Stimulated activated CD4-positive, alpha-beta T cell treated with anti-CD3 and anti-CD28 coated beads, Interleukin-1b, Interleukin-23, amount 100 ng/mL, for 48 hours (primary cell): ENCODE results near the gene TRDN.
"Not testable (repeated sequence)": the region's sequence is repeated elsewhere in the genome, so short reads cannot be mapped to it uniquely, and the experiment has no call there.

Experiments used
- DNase-seq: peaks from one replicate; pipeline ENCODE4 v3.0.0-alpha.2; 2020

TRDN gene

GRCh38 chr6:123559816-123560215, 76.9 kb downstream of the TRDN start:
- not testable (repeated sequence) for DNase-seq

DNA sequence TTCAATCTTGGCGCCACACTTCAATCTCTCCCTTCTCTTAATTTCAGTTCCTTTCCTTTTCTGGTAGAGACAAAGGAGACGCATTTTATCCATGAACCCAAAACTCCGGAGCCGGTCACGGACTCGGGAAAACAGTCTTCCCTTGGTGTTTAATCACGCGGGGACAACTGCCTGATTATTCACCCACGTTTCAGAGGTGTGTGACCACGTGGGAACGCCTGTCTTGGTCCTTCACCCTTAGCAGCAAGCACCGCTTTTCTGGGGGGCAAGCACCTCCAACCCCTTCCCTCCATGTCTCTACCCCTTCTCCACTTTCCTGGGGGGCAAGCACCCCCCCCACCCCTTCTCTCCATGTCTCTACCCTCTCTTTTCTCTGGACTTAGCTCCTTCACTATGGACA, 79.3 kb downstream of the TRDN start:
- DNase-seq: not testable (repeated sequence)

GRCh38 chr6:123551939-123552707, 84.6 kb downstream of the TRDN start:
- no peak for DNase-seq

DNA sequence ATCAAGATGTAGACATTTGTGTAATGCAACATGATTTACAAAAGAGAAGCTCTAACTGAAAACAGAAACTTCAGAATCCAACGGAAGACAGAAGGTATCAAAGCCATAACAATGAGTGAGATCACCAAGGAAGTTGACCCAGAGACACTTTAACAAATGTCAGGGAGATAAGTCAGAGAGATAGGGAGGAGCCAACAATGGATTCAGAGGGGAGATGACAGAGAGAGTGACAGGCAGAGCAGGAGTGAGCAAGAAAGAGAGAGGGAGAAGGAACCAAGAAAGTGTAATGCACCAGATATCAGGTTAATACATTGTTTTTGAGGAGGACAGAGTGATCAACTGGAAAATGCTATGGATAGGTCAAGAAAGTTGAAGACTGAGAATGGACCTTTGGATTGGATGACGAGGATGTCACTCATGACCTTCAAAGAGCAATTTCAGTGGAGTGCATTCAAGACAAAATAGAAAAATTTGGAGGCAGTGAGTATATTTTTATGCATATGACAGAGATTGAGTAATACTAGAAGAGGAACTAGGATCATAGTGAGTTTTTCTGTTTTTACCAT, 86.6 kb downstream of the TRDN start:
- no peak for DNase-seq

- no peak for DNase-seq
These were observed 87.3 kb downstream of the TRDN start for GRCh38 chr6:123549476-123549875.

- no peak for DNase-seq
These were observed 89.4 kb downstream of the TRDN start for GRCh38 chr6:123547216-123547978.

- no peak for DNase-seq
These were observed 90.2 kb downstream of the TRDN start for GRCh38 chr6:123546537-123546936.

- no peak for DNase-seq
These were observed 95.3 kb downstream of the TRDN start for GRCh38 chr6:123541462-123541861.

- no peak for DNase-seq
These were observed 102.7 kb downstream of the TRDN start for GRCh38 chr6:123533862-123534648.

GRCh38 chr6:123529843-123530242, 106.9 kb downstream of the TRDN start:
- no peak for DNase-seq

DNA sequence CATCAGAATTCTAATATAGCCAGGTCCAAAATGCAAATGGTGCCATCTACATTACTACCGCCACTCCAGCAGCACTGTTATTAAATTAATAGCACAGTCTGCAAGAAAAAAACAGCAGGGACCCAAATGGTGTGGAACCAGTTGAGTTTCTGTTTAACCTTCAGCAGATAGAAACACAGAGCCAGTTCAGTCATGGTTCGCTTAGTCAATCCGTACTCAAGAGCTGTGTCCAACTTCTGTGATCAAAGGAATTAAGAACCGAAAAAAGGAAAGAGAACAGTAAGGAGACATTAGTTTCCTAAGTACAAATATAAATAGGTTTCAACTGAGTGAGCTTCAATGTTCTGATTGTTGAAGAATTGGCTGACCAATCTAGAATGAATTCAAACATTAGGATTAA, 107.7 kb downstream of the TRDN start:
- no peak for DNase-seq

DNA sequence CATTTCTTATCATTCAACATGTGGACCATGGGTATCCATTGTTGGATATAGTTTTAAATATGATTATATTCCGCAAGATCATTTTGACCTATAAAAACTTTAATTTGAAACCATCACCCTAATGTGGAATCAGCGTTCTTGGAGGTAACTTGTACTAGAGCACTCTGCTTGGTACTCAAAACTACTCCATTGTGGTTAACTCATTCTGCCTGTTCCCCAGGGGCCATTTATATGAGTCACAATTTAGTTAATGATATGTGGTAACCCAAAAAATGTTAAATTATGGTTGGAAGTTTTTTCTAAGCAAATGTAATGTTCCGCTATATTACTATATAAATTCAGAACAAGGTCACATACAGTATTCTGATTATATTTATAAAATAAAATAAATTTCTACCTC, 109.3 kb downstream of the TRDN start:
- DNase-seq: no peak

- no peak for DNase-seq
These were observed 110.6 kb downstream of the TRDN start for GRCh38 chr6:123526128-123526527.

DNA sequence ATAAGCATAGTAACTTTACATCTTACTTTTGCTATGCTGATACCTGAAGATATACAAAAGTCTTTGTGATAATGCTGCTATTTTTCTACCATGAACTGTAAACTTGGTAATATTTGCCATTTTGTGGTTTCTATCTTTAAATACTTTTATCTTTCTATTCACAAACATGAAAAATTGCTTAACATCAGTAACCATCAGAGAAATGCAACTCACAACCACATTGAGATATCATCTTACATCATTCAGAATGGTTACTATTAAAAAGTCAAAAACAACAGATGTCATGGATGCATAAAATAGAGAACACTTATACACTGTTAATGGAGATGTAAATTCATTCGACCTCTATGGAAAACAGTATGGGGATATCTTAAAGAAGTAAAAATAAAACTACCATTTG, 112.0 kb downstream of the TRDN start:
- DNase-seq: no peak

DNA sequence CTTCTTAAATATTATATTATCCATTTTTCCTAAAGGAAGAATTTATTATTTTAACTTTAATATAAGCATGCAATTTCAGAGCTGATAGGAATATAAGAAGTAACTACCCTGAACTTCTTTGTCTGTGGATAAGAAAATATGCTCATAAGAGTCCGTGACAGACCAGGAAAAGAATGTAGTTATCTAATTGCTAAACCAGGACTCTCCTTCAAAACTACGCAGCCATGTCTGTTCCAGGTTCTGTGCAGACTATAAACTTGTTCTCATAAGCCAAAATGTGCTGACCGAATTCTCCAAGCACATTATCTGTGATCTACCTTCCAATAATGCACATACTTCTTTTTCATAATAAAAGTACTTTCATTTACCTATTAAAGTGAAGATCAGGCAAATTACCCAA, 116.5 kb downstream of the TRDN start:
- no peak for DNase-seq

GRCh38 chr6:123519189-123519505, 117.6 kb downstream of the TRDN start:
- no peak for DNase-seq

GRCh38 chr6:123518441-123519188, 118.1 kb downstream of the TRDN start:
- no peak for DNase-seq

DNA sequence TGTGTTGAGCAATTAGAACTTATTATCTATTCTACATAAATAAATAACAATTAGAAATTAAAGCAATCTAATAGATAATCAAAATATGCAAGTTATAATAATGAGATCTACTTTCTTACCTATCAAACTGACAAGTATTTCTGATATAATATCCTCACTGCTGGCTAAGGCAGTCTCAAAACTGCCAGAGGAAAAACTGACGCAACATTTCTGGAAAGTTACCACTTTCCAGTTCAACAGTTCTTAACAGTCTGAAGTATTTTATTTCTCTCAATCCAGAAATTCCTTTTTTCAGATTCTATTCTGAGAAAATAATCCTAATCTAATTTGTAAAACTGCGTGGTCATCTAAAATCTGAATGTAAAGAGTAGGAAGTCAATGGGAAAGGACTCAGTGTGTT, 121.0 kb downstream of the TRDN start:
- DNase-seq: no peak

GRCh38 chr6:123509112-123509511, 127.6 kb downstream of the TRDN start:
- no peak for DNase-seq

DNA sequence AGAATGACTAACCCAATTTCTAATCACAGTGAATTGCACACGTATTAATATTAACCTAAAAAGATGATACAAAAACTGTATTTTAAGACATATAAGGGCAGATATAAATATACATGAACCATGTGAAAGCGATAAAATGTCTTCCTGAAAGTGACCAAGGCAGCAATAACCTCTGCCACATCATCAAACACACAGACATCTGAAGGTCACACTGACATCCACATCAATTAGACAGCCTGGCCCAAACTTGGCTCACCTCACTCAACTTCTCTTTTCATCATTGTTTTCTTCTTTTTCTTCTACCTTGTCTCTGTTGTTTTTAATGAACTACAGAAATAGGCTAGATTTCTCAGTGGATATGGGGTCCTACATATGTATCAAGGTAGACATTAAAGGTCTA, 128.5 kb downstream of the TRDN start:
- no peak for DNase-seq

GRCh38 chr6:123507582-123507981, 129.2 kb downstream of the TRDN start:
- DNase-seq: no peak

DNA sequence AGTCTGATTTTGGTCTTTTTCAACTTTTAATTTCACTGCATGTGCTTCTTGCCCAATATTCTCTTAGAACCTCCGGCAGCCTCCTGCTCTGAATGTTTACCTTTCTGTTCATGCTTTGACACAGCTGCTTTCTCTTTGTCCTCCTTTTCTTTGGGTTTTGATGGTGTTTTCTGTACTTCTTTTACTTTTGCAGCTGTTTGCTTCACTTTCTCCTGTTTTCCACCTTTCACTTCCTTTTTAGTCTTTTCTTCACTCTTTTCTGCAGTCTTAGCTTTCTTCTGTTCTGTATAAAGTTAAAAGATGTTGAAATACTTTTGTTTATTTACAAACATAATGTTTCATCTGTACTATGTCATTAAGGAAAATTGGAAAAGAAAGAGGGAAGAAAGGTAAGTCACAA, 133.1 kb downstream of the TRDN start:
- no peak for DNase-seq

- DNase-seq: no peak
These were observed 139.7 kb downstream of the TRDN start for GRCh38 chr6:123497025-123497424.
